Measurements from ENCODE around the gene YTHDC1. TPM values are rescaled to one million over a fixed set of nuclear protein-coding genes. Genes with fewer than 3 reads are reported as not detected.

Gene YTHDC1
- total and polyA plus RNA-seq, 2 of the 13 experiments (the other 11 are each of a cell fraction or from before 2014, with no cell fraction given), result 37.3 to 56.8 TPM

DNA sequence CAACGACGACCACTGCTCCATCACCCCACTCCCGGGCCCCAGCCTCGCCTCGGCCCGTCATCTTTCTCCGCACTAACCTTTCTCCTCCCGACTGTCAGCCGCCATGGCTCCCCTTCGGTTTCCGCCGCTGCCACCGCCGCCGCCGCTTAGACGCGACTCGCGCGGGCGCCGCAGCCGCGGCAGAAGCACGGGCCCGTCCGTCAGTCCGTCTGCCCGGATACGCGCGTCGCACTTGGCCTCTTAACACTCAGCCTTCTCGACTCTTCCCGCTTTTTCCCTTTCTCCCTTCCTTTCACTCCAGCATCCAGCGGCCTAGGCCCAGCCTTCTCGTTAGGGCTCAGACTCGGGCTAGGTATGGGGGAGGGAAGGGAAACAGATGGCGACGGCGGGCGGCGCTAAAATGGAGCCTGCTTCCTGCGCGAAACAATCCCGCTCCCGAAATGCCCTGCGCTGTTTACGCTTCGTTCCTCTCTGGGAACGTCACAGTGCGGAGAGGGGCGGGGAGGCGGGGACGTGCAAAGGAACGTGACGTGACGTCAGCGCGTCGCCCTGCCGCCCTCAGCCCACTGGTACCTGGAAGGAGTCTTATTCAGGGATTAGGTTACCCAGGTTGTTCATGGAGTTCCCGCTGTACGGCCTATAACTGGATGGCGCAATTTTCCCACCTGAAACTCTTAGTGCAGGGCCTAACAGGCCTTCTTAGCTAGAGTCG lies at the start of gene YTHDC1 (continued):
- TF ChIP-seq BCL6 (CRISPR knock-in tag; IDR thresholded peaks at IDR 0.05) (peak; percentile 39), HOXA7 (CRISPR knock-in tag; IDR thresholded peaks at IDR 0.05) (no peak), THYN1 (CRISPR knock-in tag; IDR thresholded peaks at IDR 0.05; ENCODE audit: borderline replicate concordance, low read depth) (no peak), MIXL1 (CRISPR knock-in tag; IDR thresholded peaks at IDR 0.05) (no peak), CREM (IDR thresholded peaks at IDR 0.05) (peak; percentile 97), CREM (CRISPR knock-in tag; IDR thresholded peaks at IDR 0.05) (0 out of 2 replicates have a peak, but pooled peaks have one; percentile 38), NR2C2 (CRISPR knock-in tag; IDR thresholded peaks at IDR 0.05; ENCODE audit: borderline replicate concordance) (peak; percentile 73), PAWR (CRISPR knock-in tag; IDR thresholded peaks at IDR 0.05; ENCODE audit: borderline replicate concordance) (0 out of 2 replicates have a peak, but pooled peaks have one; percentile 31), ARNT2 (CRISPR knock-in tag; IDR thresholded peaks at IDR 0.05; ENCODE audit: low read depth) (peak; percentile 71), ZKSCAN5 (CRISPR knock-in tag; IDR thresholded peaks at IDR 0.05) (no peak), FOXJ3 (CRISPR knock-in tag; IDR thresholded peaks at IDR 0.05; ENCODE audit: borderline replicate concordance) (peak; percentile 94), DMAP1 (CRISPR knock-in tag; IDR thresholded peaks at IDR 0.05) (peak; percentile 90), TCF7L2 (IDR thresholded peaks at IDR 0.05; ENCODE audit: low read depth, low read length) (no peak), ZFY (CRISPR knock-in tag; IDR thresholded peaks at IDR 0.05) (peak; percentile 97), ZNF264 (CRISPR knock-in tag; IDR thresholded peaks at IDR 0.05) (no peak), ZNF674 (CRISPR knock-in tag; IDR thresholded peaks at IDR 0.05; ENCODE audit: low read depth) (peak; percentile 78; the same call in 1 of the 2 replicates), ZNF30 (CRISPR knock-in tag; IDR thresholded peaks at IDR 0.05) (no peak), ZNF605 (CRISPR knock-in tag; IDR thresholded peaks at IDR 0.05) (peak; percentile 93), KLF16 (CRISPR knock-in tag; IDR thresholded peaks at IDR 0.05) (peak in 1 of 2 experiments; percentile 68; a peak in 1 of 4 replicates), RFX5 (IDR thresholded peaks at IDR 0.05; ENCODE audit: low read depth, low read length) (peak; percentile 68; the same call in 1 of the 2 replicates), ZNF337 (CRISPR knock-in tag; IDR thresholded peaks at IDR 0.05; ENCODE audit: borderline replicate concordance, low read depth) (peak; percentile 37; the same call in 1 of the 2 replicates)
- TF ChIP-seq, protein P1, sequence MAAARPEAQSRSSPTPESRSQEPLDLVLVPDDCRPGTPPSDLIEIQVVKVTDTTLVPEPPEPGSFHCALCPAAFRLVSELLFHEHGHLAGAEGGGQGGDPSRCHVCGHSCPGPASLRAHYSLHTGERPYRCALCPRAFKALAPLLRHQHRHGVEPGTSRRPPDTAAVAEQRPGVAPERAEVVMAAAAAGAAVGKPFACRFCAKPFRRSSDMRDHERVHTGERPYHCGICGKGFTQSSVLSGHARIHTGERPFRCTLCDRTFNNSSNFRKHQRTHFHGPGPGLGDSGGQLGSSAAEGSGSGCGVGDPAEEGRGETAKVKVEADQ (CRISPR knock-in tag; IDR thresholded peaks at IDR 0.05; ENCODE audit: borderline replicate concordance), result no peak
- TF ChIP-seq, protein P2, sequence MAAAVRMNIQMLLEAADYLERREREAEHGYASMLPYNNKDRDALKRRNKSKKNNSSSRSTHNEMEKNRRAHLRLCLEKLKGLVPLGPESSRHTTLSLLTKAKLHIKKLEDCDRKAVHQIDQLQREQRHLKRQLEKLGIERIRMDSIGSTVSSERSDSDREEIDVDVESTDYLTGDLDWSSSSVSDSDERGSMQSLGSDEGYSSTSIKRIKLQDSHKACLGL (CRISPR knock-in tag; IDR thresholded peaks at IDR 0.05), result peak; percentile 65
- TF ChIP-seq, protein P3, sequence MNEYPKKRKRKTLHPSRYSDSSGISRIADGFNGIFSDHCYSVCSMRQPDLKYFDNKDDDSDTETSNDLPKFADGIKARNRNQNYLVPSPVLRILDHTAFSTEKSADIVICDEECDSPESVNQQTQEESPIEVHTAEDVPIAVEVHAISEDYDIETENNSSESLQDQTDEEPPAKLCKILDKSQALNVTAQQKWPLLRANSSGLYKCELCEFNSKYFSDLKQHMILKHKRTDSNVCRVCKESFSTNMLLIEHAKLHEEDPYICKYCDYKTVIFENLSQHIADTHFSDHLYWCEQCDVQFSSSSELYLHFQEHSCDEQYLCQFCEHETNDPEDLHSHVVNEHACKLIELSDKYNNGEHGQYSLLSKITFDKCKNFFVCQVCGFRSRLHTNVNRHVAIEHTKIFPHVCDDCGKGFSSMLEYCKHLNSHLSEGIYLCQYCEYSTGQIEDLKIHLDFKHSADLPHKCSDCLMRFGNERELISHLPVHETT (CRISPR knock-in tag; conservative IDR thresholded peaks at IDR 0.05), result no peak; the same call in 1 of the 2 replicates
- TF ChIP-seq, protein P4, sequence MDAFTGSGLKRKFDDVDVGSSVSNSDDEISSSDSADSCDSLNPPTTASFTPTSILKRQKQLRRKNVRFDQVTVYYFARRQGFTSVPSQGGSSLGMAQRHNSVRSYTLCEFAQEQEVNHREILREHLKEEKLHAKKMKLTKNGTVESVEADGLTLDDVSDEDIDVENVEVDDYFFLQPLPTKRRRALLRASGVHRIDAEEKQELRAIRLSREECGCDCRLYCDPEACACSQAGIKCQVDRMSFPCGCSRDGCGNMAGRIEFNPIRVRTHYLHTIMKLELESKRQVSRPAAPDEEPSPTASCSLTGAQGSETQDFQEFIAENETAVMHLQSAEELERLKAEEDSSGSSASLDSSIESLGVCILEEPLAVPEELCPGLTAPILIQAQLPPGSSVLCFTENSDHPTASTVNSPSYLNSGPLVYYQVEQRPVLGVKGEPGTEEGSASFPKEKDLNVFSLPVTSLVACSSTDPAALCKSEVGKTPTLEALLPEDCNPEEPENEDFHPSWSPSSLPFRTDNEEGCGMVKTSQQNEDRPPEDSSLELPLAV (CRISPR knock-in tag; conservative IDR thresholded peaks at IDR 0.05; ENCODE audit: low read depth), result no peak; the same call in 1 of the 2 replicates
- TF ChIP-seq, protein P5, sequence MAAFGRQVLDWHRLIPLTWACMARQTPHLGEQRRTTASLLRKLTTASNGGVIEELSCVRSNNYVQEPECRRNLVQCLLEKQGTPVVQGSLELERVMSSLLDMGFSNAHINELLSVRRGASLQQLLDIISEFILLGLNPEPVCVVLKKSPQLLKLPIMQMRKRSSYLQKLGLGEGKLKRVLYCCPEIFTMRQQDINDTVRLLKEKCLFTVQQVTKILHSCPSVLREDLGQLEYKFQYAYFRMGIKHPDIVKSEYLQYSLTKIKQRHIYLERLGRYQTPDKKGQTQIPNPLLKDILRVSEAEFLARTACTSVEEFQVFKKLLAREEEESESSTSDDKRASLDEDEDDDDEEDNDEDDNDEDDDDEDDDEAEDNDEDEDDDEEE (CRISPR knock-in tag; IDR thresholded peaks at IDR 0.05), result no peak
